Stimulated activated CD8-positive, alpha-beta memory T cell treated with anti-CD3 and anti-CD28 coated beads, Interleukin-15, amount 100 ng/mL, for 1 hour (primary cell): Measurements from ENCODE around the gene IGSF21.

Experiments
- DNase-seq: peaks from one replicate; pipeline ENCODE4 v3.0.0-alpha.2; 2020; ENCODE audit warnings: low read depth

Gene IGSF21

GRCh38 chr1:18178111-18178510, 70.5 kb downstream of the IGSF21 start:
- no peak for DNase-seq

- no peak for DNase-seq
Observed at GRCh38 chr1:18179009-18179408, 71.4 kb downstream of the IGSF21 start.

GRCh38 chr1:18182398-18183160, 75.0 kb downstream of the IGSF21 start:
- DNase-seq: no peak

GRCh38 chr1:18183533-18183932, 75.9 kb downstream of the IGSF21 start:
- DNase-seq: no peak

GRCh38 chr1:18187054-18187453, 79.5 kb downstream of the IGSF21 start:
- no peak for DNase-seq

- DNase-seq: no peak
Observed at GRCh38 chr1:18188820-18189517, 81.4 kb downstream of the IGSF21 start.

- no peak for DNase-seq
Observed at GRCh38 chr1:18190598-18190997, 83.0 kb downstream of the IGSF21 start.

GRCh38 chr1:18191037-18191436, 83.4 kb downstream of the IGSF21 start:
- no peak for DNase-seq

- DNase-seq: no peak
Observed at GRCh38 chr1:18191481-18192155, 84.0 kb downstream of the IGSF21 start.

GRCh38 chr1:18192182-18192581, 84.6 kb downstream of the IGSF21 start:
- DNase-seq: no peak

- no peak for DNase-seq
Observed at GRCh38 chr1:18192974-18193373, 85.4 kb downstream of the IGSF21 start.

GRCh38 chr1:18197299-18197698, 89.7 kb downstream of the IGSF21 start:
- DNase-seq: no peak

- no peak for DNase-seq
Observed at GRCh38 chr1:18198260-18198659, 90.7 kb downstream of the IGSF21 start.

- DNase-seq: no peak
Observed at GRCh38 chr1:18199462-18199861, 91.9 kb downstream of the IGSF21 start.

GRCh38 chr1:18200136-18200717, 92.6 kb downstream of the IGSF21 start:
- no peak for DNase-seq

- no peak for DNase-seq
Observed at GRCh38 chr1:18200918-18201317, 93.3 kb downstream of the IGSF21 start.

GRCh38 chr1:18201997-18202719, 94.6 kb downstream of the IGSF21 start:
- DNase-seq: no peak

- no peak for DNase-seq
Observed at GRCh38 chr1:18203645-18204044, 96.0 kb downstream of the IGSF21 start.

GRCh38 chr1:18204575-18204974, 97.0 kb downstream of the IGSF21 start:
- DNase-seq: no peak

GRCh38 chr1:18205319-18205718, 97.7 kb downstream of the IGSF21 start:
- DNase-seq: no peak

GRCh38 chr1:18211764-18212163, 104.2 kb downstream of the IGSF21 start:
- DNase-seq: no peak
